NCI-H446 treated with DMSO at 0.1 percent for 48 hours (cell line): ENCODE data around the gene MRTFB.

Experiments
- DNase-seq: peaks from one replicate; lab custom pipeline; 2025; lab: John Stamatoyannopoulos, UW

The MRTFB gene

GRCh38 chr16:14285513-14286367 is 214.6 kb downstream of the MRTFB start:
- peak; percentile 85 for DNase-seq

- no peak for DNase-seq
Measured at GRCh38 chr16:14286368-14287230, 215.5 kb downstream of the MRTFB start.

GRCh38 chr16:14289692-14290340 is 218.7 kb downstream of the MRTFB start:
- DNase-seq = no peak

GRCh38 chr16:14291286-14291685 is 220.2 kb downstream of the MRTFB start:
- DNase-seq = no peak

- no peak for DNase-seq
Measured at GRCh38 chr16:14292051-14292825, 221.1 kb downstream of the MRTFB start.

GRCh38 chr16:14296663-14297062 is 225.5 kb downstream of the MRTFB start:
- DNase-seq = no peak

GRCh38 chr16:14298374-14299122 is 227.4 kb downstream of the MRTFB start:
- no peak for DNase-seq

GRCh38 chr16:14300705-14301168 is 229.6 kb downstream of the MRTFB start:
- peak; percentile 42 for DNase-seq

GRCh38 chr16:14301169-14302030 is 230.3 kb downstream of the MRTFB start:
- no peak for DNase-seq

- DNase-seq = peak; percentile 23
Measured at GRCh38 chr16:14302031-14302398, 230.9 kb downstream of the MRTFB start.

GRCh38 chr16:14302399-14303181 is 231.5 kb downstream of the MRTFB start:
- no peak for DNase-seq

- no peak for DNase-seq
Measured at GRCh38 chr16:14303182-14303618, 232.1 kb downstream of the MRTFB start.

- DNase-seq = no peak
Measured at GRCh38 chr16:14303639-14304394, 232.7 kb downstream of the MRTFB start.

- no peak for DNase-seq
Measured at GRCh38 chr16:14304891-14305460, 233.9 kb downstream of the MRTFB start.

- DNase-seq = no peak
Measured at GRCh38 chr16:14306485-14307058, 235.5 kb downstream of the MRTFB start.

- DNase-seq = no peak
Measured at GRCh38 chr16:14307059-14307526, 236.0 kb downstream of the MRTFB start.
